GM21360 (cell line): ENCODE results near the gene PCDHGB5.
"Not testable (repeated sequence)": the region's sequence is repeated elsewhere in the genome, so short reads cannot be mapped to it uniquely, and the experiment has no call there.

Source experiments
- ATAC-seq: cut with Tn5 transposase; IDR thresholded peaks from one replicate; pipeline ENCODE4 v1.9.1; 2021; ENCODE audit warnings: mild to moderate bottlenecking, moderate library complexity; ENCODE audit not compliant: unreplicated experiment

PCDHGB5 gene

DNA sequence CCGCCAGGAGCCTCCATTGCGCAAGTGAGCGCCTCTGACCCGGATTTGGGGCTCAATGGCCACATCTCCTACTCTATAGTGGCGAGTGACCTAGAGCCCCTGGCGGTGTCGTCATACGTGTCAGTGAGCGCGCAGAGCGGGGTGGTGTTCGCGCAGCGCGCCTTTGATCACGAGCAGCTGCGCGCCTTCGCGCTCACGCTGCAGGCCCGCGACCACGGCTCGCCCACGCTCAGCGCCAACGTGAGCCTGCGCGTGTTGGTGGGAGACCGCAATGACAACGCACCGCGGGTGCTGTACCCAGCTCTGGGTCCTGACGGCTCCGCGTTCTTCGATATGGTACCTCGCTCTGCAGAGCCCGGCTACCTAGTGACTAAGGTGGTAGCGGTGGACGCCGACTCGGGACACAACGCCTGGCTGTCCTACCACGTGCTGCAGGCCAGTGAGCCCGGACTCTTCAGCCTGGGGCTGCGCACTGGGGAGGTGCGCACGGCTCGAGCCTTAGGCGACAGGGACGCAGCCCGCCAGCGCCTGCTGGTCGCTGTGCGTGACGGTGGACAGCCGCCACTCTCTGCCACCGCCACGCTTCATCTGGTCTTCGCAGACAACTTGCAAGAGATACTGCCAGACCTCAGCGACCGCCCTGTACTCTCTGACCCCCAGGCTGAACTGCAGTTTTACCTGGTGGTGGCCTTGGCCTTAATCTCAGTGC, 12.0 kb downstream of the PCDHGB5 start:
- no peak for ATAC-seq

DNA sequence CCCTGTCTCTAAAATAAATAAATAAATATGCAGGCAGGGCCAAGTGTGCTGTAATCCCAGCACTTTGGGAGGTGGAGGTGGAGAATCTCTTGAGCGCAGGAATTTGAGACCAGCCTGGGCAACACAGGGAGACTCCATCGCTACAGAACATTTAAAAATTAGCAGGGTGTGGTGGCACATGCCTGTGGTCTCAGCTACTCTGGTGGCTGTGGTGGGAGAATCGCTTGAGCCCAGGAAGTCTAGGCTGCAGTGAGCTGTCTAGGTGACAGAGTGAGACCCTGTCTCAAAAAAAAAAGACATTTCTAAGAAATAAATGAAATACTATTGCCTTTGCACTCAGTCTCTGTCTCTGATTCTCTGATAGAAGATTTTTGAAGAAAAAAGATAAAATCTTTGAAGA, 13.8 kb downstream of the PCDHGB5 start:
- no peak for ATAC-seq

DNA sequence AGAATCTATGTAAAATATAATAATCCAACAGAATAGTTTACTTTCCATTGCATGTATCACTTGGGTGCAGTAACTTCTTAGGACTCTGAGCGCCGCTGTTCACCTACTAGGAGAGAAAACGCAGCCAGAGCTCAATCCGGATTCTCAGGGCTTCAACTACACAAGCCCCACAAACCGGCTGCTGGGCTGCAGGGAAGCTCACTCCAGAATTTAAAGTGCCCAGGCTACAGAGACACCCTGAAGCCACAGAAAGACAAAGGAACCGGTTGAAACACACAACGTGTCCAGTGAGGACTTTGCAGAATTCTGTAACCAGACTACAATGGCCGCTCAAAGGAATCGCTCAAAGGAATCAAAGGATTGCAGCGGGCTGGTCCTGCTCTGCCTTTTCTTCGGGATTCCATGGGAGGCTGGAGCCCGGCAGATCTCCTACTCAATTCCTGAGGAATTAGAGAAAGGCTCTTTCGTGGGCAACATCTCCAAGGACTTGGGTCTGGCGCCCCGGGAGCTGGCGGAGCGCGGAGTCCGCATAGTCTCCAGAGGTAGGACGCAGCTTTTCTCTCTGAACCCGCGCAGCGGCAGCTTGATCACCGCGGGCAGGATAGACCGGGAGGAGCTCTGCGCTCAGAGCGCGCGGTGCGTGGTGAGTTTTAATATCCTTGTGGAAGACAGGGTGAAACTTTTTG, 15.2 kb downstream of the PCDHGB5 start, which contains the start of gene PCDHGA10:
TSS of gene PCDHGA10 (plus strand) at position 134 of the 686 bp plus-strand sequence. CDS start at position 323, 189 bp downstream.
- no peak for ATAC-seq

DNA sequence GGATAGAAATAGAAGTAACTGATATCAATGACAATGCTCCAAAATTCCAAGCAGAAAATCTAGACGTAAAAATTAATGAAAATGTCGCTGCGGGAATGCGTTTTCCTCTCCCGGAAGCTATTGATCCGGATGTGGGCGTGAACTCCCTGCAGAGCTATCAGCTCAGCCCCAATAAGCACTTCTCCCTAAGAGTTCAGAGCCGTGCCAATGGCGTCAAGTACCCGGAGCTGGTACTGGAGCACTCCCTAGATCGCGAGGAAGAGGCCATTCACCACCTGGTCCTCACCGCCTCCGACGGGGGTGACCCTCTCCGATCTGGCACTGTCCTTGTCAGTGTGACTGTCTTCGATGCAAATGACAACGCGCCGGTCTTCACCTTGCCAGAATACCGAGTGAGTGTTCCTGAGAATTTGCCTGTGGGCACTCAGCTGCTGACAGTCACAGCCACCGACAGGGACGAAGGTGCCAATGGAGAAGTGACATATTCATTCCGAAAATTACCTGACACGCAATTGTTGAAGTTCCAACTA, 15.9 kb downstream of the PCDHGB5 start:
- no peak for ATAC-seq

DNA sequence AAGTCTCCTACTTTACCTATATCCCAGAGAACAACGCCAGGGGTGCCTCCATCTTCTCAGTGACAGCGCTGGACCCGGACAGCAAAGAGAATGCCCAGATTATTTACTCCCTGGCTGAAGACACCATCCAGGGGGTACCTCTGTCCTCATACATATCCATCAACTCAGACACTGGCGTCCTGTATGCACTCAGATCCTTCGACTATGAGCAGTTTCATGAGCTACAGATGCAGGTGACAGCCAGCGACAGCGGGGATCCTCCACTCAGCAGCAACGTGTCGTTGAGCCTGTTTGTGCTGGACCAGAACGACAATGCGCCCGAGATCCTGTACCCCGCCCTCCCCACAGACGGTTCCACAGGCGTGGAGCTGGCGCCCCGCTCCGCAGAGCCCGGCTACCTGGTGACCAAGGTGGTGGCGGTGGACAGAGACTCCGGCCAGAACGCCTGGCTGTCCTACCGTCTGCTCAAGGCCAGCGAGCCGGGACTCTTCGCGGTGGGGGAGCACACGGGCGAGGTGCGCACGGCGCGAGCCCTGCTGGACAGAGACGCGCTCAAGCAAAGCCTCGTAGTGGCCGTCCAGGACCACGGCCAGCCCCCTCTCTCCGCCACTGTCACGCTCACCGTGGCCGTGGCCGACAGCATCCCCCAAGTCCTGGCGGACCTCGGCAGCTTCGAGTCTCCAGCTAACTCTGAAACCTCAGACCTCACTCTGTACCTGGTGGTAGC, 17.0 kb downstream of the PCDHGB5 start:
- not testable (repeated sequence) for ATAC-seq

DNA sequence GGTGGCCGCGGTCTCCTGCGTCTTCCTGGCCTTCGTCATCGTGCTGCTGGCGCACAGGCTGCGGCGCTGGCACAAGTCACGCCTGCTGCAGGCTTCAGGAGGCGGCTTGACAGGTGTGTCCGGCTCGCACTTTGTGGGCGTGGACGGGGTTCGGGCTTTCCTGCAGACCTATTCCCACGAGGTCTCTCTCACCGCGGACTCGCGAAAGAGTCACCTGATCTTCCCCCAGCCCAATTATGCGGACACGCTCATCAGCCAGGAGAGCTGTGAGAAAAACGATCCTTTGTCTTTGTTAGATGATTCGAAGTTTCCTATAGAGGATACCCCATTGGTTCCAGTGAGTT, 17.5 kb downstream of the PCDHGB5 start:
- ATAC-seq = not testable (repeated sequence)

DNA sequence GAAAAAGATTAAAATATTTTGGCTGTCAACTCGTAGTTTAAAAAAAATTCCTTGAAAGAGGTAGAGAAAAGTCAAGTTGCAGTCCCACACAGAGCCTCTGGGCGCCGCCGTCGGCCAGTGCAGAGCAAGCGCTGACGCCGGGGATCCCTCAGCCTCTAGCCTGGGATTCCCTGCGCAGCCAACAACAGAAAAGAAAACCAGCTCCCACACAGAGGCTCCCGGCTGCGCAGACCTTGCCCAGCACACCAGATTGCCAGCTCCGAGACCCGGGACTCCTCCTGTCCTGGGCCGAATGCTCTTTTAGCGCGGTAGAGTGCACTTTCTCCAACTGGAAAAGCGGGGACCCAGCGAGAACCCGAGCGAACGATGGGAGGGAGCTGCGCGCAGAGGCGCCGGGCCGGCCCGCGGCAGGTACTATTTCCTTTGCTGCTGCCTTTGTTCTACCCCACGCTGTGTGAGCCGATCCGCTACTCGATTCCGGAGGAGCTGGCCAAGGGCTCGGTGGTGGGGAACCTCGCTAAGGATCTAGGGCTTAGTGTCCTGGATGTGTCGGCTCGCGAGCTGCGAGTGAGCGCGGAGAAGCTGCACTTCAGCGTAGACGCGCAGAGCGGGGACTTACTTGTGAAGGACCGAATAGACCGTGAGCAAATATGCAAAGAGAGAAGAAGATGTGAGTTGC, 19.9 kb downstream of the PCDHGB5 start, which contains the start of gene PCDHGB7:
TSS of gene PCDHGB7 (plus strand) at position 184 of the 679 bp plus-strand sequence. CDS start at position 367, 183 bp downstream.
- peak; percentile 77 for ATAC-seq

DNA sequence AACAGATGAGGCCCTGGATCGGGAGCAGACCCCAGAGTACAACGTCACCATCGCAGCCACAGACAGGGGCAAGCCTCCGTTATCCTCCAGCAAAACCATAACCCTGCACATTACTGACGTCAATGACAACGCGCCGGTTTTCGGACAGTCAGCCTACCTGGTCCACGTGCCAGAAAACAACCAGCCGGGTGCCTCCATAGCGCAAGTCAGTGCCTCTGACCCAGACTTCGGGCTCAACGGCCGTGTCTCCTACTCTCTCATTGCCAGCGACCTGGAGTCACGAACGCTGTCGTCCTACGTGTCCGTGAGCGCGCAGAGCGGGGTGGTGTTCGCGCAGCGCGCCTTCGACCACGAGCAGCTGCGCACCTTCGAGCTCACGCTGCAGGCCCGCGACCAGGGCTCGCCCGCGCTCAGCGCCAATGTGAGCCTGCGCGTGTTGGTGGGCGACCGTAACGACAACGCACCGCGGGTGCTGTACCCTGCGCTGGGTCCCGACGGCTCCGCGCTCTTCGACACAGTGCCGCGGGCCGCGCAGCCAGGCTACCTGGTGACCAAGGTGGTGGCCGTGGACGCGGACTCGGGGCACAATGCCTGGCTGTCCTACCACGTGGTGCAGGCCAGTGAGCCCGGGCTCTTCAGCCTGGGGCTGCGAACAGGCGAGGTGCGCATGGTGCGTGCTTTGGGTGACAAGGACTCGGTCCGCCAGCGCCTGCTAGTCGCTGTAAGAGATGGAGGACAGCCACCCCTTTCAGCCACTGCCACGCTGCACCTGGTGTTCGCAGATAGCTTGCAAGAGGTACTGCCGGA, 21.5 kb downstream of the PCDHGB5 start:
- ATAC-seq = no peak

DNA sequence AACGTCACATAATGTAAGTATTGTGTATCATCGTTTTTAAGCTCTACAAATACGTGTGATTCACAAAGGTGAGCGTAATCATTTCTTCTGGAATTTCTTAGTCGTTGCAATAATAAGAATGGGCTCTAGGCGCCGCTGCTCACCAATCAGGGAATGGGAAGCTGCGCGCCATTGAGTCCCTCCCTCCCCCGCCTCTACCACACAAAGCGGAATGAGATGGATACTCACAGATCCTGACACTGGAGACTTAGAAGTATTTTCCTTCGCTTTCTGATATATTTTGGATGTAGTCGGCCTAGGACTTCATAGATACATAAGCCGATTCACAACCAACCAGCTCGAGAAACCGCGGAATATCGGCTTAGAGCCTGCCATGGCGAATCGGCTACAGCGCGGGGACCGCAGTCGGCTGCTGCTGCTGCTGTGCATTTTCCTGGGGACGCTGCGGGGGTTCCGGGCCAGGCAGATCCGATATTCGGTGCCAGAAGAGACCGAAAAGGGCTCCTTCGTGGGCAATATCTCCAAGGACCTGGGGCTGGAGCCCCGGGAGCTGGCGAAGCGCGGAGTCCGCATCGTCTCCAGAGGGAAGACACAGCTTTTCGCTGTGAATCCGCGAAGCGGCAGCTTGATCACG, 23.2 kb downstream of the PCDHGB5 start, which contains the start of gene PCDHGA11:
TSS of gene PCDHGA11 (plus strand) at position 197 of the 634 bp plus-strand sequence. CDS start at position 374, 177 bp downstream.
- ATAC-seq = peak; percentile 59

DNA sequence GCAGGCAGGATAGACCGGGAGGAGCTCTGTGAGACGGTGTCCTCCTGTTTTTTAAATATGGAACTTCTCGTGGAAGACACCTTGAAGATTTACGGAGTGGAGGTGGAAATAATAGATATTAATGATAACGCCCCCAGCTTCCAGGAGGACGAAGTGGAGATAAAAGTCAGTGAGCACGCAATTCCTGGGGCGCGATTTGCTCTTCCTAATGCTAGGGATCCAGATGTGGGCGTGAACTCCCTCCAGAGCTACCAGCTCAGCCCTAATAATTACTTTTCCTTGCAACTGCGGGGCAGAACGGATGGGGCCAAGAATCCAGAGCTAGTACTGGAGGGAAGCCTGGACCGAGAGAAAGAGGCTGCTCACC, 23.7 kb downstream of the PCDHGB5 start:
- no peak for ATAC-seq

DNA sequence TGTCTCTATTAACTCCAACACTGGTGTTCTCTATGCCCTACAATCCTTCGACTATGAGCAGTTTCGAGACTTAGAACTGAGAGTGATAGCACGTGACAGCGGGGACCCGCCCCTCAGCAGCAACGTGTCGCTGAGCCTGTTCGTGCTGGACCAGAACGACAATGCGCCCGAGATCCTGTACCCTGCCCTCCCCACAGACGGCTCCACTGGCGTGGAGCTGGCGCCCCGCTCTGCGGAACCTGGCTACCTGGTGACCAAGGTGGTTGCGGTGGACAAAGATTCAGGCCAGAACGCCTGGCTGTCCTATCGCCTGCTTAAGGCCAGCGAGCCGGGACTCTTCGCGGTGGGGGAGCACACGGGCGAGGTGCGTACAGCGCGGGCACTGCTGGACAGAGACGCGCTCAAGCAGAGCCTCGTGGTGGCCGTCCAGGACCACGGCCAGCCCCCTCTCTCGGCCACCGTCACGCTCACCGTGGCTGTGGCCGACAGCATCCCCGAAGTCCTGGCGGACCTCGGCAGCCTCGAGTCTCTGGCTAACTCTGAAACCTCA, 25.1 kb downstream of the PCDHGB5 start:
- ATAC-seq = no peak

DNA sequence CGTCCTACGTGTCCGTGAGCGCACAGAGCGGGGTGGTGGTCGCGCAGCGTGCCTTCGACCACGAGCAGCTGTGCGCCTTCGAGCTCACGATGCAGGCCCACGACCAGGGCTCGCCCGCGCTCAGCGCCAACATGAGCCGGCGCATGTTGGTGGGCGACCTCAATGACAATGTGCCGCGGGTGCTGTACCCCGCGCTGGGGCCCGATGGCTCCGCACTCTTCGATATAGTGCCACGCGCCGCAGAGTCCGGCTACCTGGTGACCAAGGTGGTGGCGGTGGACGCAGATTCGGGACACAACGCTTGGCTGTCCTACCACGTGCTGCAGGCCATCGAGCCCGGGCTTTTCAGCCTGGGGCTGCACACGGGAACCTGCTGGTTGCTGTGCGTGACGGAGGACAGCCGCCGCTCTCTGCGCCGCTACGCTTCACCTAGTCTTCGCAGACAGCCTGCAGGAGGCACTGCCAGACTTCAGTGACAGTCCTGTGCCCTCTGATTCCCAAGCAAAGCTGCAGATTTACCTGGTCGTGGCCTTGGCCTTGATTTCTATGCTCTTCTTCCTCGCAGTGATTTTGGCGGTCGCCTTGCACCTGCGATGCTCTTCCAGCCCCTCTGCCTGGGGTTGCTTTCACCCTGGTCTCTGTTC, 30.2 kb downstream of the PCDHGB5 start:
- no peak for ATAC-seq

DNA sequence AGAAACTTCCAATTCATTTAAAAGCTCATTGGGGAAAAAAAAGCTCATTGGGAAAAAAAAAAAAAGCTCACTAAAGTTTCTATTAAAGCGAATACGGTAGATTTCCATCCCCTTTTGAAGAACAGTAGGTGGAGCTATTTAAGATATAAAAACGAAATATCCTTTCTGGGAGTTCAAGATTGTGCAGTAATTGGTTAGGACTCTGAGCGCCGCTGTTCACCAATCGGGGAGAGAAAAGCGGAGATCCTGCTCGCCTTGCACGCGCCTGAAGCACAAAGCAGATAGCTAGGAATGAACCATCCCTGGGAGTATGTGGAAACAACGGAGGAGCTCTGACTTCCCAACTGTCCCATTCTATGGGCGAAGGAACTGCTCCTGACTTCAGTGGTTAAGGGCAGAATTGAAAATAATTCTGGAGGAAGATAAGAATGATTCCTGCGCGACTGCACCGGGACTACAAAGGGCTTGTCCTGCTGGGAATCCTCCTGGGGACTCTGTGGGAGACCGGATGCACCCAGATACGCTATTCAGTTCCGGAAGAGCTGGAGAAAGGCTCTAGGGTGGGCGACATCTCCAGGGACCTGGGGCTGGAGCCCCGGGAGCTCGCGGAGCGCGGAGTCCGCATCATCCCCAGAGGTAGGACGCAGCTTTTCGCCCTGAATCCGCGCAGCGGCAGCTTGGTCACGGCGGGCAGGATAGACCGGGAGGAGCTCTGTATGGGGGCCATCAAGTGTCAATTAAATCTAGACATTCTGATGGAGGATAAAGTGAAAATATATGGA, 32.8 kb downstream of the PCDHGB5 start, which contains the start of gene PCDHGA12:
TSS of gene PCDHGA12 (plus strand) at position 176 of the 782 bp plus-strand sequence. CDS start at position 429, 253 bp downstream.
- peak; percentile 93 for ATAC-seq

DNA sequence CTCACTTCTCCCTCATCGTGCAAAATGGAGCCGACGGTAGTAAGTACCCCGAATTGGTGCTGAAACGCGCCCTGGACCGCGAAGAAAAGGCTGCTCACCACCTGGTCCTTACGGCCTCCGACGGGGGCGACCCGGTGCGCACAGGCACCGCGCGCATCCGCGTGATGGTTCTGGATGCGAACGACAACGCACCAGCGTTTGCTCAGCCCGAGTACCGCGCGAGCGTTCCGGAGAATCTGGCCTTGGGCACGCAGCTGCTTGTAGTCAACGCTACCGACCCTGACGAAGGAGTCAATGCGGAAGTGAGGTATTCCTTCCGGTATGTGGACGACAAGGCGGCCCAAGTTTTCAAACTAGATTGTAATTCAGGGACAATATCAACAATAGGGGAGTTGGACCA, 33.5 kb downstream of the PCDHGB5 start:
- peak; percentile 47 for ATAC-seq

DNA sequence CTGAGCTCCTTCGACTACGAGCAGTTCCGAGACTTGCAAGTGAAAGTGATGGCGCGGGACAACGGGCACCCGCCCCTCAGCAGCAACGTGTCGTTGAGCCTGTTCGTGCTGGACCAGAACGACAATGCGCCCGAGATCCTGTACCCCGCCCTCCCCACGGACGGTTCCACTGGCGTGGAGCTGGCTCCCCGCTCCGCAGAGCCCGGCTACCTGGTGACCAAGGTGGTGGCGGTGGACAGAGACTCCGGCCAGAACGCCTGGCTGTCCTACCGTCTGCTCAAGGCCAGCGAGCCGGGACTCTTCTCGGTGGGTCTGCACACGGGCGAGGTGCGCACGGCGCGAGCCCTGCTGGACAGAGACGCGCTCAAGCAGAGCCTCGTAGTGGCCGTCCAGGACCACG, 34.6 kb downstream of the PCDHGB5 start:
- ATAC-seq = not testable (repeated sequence)

DNA sequence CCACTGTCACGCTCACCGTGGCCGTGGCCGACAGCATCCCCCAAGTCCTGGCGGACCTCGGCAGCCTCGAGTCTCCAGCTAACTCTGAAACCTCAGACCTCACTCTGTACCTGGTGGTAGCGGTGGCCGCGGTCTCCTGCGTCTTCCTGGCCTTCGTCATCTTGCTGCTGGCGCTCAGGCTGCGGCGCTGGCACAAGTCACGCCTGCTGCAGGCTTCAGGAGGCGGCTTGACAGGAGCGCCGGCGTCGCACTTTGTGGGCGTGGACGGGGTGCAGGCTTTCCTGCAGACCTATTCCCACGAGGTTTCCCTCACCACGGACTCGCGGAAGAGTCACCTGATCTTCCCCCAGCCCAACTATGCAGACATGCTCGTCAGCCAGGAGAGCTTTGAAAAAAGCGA, 35.0 kb downstream of the PCDHGB5 start:
- not testable (repeated sequence) for ATAC-seq

DNA sequence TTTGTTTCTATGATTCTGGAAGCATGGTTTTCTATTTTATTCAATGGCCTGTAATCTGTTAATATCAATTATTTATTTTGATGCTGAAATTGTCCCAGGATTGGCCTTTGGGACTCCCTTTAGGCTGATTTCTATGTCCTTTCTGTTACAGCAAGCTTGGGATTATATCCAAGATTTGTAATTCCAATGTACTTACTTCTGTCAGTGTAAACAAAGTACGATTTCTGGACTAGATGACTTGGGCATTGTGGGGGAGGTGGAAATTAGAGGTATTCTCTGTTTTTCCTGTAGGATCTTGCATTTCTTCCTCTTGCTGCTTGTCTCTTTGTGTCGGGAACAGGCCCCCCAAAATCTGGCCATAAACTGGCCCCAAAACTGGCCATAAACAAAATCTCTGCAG, 36.3 kb downstream of the PCDHGB5 start:
- no peak for ATAC-seq

DNA sequence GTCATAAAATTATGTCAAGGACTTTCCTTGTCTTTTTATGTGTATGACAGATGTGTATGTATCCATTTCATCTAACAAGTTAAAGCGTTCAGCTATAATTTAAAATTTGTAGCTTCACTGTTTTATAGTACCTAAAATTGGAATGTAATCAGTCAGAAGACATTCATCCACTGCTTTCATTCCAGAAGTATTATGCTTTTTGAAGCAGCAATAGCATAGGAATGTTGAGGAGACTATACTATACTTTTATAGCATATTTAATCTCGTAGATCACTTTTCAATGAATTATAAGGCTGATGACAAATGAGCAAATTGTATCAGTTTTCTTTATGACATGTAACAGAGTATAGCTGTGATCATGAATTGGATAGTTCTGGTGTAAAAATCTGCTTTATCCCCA, 39.5 kb downstream of the PCDHGB5 start:
- no peak for ATAC-seq
